GM18868 (cell line): ENCODE data around the gene NPAS1.

Experiments
- ATAC-seq: cut with Tn5 transposase; IDR thresholded peaks from one replicate; pipeline ENCODE4 v1.9.1; 2021; ENCODE audit warnings: mild to moderate bottlenecking, moderate library complexity; ENCODE audit not compliant: unreplicated experiment

NPAS1 gene

DNA sequence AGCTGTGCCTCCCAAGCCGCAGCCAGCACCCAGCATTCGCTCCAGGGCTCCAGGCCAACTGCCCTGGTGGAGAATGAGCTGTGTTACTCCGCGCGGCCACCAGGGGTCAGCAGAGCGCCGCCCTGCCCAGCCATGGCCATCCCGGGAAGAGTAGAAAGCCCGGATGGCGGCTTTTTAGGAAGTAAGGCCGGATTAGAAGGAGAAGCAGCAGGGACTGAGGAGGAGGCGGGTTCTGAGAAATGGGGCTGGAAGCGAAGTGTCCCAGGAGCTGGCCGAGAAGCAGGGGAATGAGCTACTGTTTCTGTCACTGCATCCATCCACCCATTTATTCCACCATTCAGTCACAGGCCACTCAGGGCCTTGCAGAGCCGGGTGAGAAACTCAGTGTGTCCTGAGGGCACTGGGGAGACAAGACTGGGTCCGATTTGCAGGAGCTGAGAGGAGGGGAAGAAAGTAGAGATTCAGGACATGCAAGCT lies 6.6 kb upstream of the NPAS1 start:
- no peak for ATAC-seq

DNA sequence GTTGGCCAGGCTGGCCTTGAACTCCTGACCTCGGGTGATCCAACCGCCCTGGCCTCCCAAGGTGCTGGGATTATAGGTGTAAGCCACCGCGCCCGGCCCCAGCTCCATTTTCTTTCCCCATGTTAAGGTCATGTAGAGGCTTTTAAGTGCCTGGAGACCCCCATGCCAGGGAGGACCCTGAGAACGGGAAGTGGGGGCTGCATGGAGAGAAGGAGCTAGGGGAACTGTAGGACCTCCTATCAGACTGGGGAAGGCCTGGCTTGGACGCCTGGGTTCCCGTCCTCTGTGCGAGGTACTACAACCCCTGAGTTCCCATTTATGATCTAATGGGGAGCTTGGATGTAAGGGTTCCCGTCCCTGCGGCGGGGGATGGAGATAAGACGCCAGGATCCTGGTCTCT lies 714 bp upstream of the NPAS1 start:
- no peak for ATAC-seq

DNA sequence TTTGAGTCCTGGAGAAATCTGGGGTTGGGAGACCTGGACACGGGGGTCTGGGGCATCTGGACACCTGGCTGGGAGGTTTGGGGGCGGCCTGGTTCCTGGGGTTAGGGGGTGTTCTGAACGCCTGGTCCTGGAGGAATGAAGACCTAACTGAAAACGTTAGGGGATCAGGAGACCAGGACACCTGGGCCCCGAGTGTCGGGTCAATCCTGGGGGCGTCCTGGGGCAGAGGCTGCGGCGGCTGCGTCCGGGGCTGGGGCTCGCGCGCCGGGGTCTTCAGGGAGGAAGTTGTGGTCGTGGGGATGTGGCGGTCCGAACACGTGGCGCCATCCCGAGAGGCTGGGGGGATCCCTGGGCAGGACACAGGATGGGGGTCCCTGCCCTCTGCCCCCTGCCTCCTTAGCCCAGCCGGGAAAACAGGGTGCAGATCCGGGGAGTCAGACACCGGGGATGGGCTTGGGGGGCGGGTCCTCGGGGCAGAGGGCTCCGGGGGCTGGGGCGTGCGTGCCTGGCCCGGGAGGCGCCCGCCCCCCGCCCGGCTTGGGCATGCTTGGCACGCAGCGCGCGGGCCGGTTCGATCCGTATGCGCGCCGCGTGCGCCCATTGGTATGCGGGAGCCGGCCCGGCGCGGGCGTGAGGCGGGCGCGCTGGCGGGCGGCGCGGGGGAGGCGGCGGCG lies 632 bp downstream of the NPAS1 start:
- ATAC-seq: no peak

DNA sequence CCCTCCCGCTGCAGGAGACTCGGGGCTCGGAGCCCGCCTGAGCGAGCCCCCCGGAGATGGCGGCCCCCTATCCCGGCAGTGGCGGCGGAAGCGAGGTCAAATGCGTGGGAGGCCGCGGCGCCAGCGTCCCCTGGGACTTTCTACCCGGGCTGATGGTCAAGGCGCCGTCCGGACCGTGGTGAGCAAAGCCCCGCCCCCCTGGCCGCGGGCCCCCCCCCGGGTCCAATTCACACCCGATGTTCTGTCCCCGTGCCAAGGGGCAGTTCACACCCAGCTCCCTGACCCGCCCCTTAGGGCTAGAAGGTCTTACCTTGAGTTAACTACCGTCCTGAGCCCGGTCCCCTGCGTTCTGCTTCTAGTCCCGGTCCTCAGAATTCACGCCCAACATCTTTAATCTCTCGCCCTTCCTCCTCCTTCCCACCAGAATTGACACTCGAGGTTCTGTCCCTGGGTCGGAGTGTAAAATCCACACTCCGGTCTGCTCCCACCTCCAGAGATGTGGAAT lies 1.4 kb downstream of the NPAS1 start:
- ATAC-seq: no peak

DNA sequence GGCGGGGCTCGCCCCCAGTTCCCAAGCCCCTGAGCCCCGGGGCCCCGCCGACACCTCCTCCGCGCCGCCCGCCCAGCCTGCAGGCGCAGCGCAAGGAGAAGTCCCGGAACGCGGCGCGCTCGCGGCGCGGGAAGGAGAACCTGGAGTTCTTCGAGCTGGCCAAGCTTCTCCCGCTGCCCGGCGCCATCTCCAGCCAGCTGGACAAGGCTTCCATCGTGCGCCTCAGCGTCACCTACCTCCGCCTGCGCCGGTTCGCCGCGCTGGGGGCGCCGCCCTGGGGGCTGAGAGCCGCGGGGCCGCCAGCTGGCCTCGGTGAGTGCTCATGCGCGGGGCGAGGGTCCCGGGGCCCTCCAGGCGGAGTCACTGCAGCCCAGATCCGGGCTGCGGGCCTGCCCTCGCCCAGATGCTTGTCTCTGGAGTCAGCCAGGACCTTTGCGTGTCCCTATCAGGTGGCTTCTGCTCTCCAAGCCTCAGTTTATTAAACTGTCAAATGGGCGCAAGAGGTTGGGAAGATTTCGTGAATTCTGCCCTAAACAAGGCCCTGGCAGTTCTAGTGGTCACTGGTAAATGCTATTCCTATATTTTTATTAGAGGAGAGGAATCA lies 2.0 kb downstream of the NPAS1 start:
- no peak for ATAC-seq

DNA sequence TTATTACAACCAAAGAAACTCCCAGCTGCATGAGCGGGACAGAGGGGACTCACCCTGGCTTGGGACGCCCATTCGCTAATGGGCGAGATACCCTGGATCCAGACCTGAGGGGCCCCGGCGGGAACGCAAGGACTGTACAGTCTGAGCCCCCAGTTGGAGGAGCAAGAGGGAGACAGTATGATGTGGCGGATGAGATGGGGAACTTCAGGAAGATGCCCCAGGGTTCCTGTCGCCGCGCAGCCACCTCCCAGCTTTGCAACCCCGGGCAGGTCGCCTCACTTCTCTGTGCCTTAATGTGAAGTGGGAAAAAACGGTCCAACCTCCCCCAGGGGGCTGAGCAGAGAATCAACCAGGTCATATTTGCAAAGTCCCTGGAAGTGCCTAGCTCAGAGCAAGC lies 2.5 kb downstream of the NPAS1 start:
- ATAC-seq: no peak

DNA sequence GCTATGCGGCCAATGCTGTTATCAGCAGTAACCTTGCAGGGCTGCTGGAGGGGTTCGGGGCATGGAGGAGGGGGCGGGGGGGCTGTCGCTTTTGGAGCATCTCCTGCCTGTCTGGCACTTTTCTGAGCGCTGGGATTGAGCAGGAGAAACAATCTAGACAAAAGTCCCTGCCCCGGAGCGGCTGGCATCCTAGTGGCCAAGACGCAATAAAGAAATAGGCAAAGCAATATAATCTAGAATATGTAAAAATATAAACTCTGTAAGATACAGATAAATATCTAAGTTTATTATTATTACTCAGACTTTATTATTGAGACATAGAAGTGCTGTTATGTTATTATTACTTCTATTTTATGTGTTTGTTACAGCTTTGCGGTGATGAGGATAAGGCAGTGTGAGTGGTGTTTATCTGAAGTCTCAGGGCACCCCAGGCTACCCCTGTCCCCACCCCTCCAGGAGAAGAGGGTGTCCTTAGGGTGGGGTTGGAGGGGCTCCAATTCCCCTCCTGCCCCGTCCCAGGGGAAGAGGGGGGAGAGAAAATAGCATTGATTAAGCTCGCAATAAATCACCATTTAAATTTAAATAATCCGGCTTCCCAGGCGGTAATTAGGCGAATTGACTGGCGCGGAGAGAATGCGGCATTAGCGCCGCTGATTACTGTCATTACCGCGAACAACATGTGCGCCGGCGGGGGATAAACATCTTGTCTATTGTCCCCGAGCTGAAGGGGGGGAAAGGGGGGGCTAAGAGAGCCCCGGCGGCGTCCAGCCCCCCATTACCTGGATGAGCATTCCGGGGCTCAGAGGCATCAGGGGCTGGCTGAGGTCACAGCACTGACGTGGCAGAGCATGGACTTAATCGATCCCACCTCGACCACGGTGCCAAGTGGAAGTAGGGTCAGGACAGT lies 3.2 kb downstream of the NPAS1 start:
- no peak for ATAC-seq

DNA sequence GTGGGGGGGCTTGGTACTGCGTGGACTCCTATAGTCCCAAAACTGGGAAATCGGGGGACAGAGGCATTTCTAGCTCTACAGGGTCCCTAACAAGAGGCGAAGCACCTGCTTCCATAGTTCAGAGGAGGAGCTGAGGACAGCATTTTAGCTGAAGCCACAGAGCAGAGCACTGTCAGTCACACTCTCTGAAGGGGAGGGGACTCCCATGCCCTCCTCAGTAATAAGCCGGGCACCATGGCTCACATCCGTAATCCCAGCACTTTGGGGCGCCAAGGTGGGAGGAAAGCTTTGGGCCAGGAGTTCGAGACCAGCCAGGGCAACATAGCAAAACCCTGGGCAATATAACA lies 3.8 kb downstream of the NPAS1 start:
- no peak for ATAC-seq

DNA sequence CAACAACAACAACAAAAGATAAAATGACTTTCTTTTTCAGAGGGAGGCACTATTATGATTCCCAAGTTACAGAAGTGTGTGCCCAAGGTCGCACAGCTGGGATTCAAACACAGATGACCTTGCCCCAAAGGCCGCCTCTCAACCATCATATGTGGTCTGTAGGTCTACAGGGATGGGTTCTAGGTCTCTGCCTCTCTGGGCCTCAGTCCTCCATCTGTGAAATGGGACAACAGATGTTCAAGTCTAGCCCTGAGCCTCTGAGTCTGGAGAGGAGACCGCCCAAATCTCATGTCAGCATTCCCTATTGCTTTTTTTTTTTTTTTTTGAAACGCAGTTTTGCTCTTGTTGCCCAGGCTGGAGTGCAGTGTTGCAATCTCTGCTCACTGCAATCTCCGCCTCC lies 4.9 kb downstream of the NPAS1 start:
- no peak for ATAC-seq

DNA sequence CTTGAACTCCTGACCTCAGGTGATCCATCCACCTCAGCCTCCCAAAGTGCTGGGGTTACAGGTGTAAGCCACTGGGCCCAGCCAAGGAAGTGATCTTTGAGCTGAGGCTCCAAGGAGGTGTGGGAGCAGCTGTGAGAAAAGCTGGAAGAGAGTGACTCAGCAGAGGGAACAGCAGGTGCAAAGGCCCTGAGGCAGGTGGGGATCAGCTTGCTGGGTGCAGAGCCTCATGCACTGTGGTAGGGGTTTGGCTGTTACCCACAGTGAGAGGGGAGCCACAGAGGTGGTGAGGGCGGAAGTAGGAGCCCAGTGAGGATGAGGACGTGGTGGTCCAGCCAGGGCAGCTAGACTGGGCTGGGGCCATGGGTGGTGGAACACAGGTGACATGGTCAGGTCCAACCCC lies 6.5 kb downstream of the NPAS1 start:
- ATAC-seq: no peak

DNA sequence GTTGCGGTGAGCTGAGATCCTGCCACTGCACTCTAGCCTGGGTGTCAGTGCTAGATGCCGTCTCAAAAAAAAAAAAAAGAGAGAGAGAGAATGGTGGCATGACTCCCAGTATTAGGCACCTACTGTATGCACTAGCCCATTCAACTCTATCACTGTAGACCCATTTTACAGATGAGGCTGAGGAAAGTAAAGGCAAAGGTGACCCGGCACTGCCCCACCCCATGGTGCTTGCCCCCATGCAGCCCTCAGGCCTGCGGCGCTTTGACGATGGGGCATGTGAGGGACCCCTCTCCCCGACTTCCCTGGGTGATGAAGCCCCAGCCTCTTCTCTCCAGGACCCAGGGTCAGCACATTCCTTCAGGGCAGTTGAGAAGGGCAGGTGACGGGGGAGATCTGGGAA lies 7.3 kb downstream of the NPAS1 start:
- no peak for ATAC-seq

DNA sequence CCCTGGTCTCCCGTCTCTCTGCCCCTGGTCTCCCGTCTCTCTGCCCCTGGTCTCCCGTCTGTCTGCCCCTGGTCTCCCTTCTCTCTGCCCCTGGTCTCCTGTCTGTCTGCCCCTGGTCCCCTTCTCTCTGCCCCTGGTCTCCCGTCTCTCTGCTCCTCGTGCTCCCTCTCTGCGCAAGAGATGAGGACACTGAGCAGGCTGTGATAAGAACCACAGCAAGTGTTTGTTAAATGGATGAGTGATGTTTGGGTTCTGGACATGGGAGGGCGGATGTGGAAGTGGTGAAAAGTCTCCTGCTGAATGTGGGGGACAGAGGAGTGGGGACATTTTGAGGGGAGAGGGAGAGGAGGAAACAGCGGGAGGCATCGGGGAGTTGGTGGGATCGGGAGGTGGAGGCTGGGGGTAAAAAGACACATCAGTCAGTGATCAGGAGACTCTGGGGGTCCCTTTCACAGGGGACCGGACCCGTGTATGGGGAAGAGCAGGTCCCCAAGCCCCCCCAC lies 8.0 kb downstream of the NPAS1 start:
- no peak for ATAC-seq

DNA sequence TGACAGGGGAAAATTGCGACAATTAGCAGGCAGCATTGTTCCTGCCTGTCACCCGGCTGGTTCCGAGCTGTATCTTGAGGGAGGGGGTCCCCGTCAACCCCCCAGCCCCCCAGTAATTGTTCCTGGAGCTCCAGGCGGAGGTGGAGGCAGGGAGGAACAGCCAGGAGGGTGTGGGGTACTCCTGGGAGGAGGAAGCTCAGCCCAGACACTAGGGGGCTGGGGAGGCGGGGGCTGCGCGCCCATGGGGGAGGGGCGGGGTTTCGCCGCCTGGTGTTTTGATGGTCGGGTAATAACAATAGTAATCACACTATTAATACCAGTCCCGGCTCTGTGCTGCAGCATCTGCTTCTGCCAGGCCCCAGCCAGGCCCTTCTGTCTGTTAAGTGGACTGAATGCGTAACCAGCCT lies 8.6 kb downstream of the NPAS1 start:
- ATAC-seq: no peak

DNA sequence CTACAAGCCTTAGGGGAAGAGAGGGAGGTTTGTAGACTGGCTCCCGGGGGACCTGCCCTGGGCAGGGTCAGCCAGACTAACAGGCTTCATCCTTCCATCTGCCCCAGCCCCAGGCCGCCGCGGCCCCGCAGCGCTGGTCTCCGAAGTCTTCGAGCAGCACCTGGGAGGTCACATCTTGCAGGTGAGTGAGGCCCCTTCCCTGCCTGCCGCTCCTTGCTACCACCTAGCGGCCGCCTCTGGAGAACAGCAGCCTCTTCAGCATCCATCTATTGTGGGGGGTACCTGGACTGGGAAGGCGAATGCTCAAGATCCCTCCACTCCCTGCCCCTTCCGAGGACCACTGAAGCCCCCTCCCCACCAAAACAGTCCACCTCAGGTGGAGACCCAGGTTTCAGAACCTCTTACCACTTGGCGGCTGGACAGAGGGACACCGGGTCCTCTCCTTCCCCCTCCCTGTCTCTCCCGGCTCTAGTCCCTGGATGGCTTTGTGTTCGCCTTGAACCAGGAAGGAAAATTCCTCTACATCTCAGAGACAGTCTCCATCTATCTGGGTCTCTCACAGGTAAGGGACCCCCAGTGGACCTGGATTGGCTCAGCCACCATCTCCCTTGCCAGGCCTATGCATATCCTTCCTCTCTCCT lies 12.7 kb downstream of the NPAS1 start:
- ATAC-seq: no peak

DNA sequence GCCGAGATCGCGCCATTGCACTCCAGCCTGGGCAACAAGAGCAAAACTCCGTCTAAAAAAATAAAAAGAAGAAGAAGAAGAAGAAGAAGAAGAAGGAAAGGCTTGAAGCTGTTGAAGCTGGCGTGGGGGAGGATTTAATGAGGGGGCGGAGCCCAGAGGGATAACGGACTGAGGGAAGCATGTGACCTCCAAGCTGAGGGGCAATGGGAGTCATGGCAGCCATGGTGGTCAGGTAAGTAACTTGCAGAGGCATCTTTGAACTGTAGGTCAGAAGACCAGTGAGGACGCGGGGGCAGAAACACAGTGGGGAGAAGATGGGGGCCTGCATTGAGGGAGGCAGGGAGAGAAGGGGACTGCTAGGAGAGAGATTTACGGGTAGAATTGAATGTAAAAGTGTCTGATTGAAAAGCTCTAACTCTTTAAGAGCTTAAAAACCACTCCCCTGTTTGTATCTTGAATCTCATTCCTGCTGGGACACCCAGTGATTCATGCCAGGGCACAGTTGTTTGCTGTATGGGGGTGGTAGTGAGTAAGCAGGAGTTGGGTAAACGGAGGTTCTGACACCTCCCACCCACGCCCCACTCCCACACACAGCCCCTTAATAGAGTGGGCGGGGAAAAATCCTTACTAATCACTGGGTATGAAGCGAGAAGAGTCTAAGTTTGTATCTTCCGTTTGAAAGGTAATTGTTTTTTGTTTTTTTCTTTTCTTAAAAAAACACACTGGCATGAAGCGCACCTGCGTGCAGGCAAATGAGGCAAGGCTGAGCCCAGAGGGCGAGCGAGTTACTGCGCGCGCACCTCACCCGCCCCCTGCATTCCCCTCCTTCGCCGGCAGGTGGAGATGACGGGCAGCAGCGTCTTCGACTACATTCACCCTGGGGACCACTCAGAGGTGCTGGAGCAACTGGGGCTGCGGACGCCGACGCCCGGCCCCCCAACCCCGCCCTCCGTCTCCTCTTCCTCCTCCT lies 15.8 kb downstream of the NPAS1 start:
- ATAC-seq: peak; percentile 88

DNA sequence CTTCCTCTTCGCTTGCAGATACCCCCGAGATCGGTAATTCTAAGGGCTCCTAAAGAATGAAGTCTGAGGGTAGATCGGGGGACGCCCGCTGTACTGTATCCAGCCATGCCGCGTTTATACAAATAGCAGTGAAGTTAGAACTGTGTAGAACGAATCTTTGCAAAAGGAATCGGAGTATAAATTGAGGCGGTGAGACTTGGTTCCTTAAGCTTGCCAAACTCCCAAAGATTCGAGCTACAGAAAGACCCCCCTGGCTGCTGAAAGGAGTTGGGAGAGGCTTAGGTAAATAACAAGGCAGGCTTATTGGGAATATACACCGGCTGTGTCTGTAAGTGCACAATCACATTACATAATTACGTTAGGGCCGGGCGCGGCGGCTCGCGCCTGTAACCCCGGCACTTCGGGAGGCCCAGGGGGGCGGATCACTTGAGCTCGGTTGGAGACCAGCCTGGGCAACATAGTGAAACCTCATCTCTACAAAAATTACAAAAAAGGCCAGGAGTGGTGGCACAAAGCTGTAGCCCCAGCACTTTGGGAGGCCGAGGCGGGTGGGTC lies 16.5 kb downstream of the NPAS1 start:
- ATAC-seq: peak; percentile 23

DNA sequence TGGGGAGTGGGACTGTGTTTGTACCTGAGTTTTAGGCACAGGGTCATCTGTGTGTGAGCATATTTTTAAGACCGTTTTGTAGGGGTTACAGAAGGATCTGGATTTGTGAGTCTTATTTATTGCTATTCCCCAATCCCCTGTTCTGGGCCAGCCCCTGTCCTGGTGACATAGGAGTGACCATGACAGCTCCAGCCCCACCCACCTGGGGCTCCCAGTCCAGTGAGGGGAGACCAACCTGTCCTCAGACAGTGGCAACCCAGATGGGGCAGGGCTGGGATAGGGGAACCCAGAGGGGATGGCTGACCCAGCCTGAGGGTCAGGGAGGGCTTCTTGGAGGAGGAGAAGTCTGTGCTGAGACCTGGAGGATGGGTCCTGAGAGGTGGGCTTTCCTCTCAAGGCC lies 18.1 kb downstream of the NPAS1 start:
- ATAC-seq: no peak

DNA sequence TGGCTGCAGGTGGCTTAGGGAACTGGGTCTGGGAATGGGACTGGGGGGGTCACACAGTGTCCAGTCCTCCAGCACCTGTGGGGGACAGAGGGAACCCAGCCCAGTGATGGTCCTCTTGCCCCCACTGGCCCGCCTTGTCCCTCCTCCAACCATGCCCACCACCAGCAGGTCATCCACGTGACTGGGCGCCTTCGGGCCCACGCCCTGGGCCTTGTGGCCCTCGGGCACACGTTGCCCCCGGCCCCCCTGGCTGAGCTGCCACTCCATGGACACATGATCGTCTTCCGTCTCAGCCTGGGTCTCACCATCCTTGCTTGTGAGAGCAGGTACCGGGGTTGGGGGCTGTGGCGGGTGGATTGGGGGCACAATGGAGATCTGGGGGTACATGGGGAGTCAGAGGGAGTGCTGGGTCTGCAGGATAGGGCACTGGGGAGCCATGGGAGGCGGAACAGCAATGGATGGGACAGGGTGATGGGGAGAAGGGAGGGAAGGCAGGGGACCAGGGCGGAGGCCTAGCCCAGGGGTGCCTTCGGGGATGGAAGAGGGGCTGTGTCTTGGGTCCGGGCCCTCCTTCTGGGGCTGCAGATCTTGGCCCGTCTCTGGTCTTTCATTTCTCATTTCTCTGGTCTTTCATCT lies 19.7 kb downstream of the NPAS1 start:
- ATAC-seq: no peak

DNA sequence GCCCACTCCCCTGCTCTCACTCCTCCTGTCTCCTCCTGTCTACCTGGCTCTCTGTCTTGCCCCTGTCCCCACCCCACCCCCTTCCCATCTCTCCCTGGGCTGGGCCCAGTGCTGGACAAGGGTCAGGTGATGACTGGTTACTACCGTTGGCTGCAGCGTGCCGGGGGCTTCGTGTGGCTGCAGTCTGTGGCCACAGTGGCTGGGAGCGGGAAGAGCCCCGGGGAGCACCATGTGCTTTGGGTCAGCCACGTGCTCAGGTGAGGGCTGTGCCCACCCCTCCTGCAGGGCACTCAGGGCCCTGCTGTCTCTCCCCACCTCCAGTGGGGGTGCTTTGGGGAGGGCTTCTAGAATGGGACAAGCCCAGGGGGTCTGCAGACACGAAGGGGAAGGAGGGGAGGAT lies 21.2 kb downstream of the NPAS1 start:
- no peak for ATAC-seq
